DND-41 (cell line): ENCODE measurements around the gene PALMD.

Source experiments
- ATAC-seq: fragments of 200-7000 bp; cut with Tn5 transposase; 3 replicates; pipeline ENCODE4 v1.9.1; 2021; ENCODE audit warnings: low read depth; ENCODE audit not compliant: insufficient read depth
- DNase-seq: peaks from one replicate; pipeline ENCODE4 v3.0.0-alpha.2; 2020
- H2AFZ ChIP-seq: 2 replicates; pipeline ENCODE4 v1.6.0; 2012; ENCODE audit warnings: low read depth, low read length
- H3K27ac ChIP-seq: 2 replicates; pipeline ENCODE4 v1.5.1; 2012; ENCODE audit warnings: low read length, inconsistent platforms
- H3K27me3 ChIP-seq: fragments of 200-600 bp; sonication (generic); 2 replicates; pipeline ENCODE4 v1.6.0; 2012; ENCODE audit warnings: low read length, mild to moderate bottlenecking, inconsistent platforms; ENCODE audit not compliant: insufficient read depth, poor library complexity
- H3K36me3 ChIP-seq: 2 replicates; pipeline ENCODE4 v1.5.1; 2012; ENCODE audit warnings: low read length, inconsistent platforms; ENCODE audit not compliant: insufficient read depth
- H3K4me1 ChIP-seq: 2 replicates; pipeline ENCODE4 v1.5.1; 2012; ENCODE audit warnings: mild to moderate bottlenecking, low read length; ENCODE audit not compliant: insufficient read depth
- H3K4me2 ChIP-seq: 2 replicates; pipeline ENCODE4 v1.6.0; 2012; ENCODE audit warnings: mild to moderate bottlenecking, moderate library complexity, low read length, inconsistent platforms; ENCODE audit not compliant: insufficient read depth
- H3K4me3 ChIP-seq, 2 experiments: fragments of 200-600 bp in 1 of 2; shearing (Covaris generic) in 1 of 2; 2 replicates each; pipeline ENCODE4 v1.5.1; 2012 to 2016; ENCODE audit warnings: inconsistent platforms in 2 of 2, low read length in 2 of 2, mild to moderate bottlenecking in 2 of 2, low read depth in 1 of 2, moderate library complexity in 1 of 2
- H3K79me2 ChIP-seq: 2 replicates; pipeline ENCODE4 v1.6.0; 2012; ENCODE audit warnings: low read length, inconsistent platforms; ENCODE audit not compliant: insufficient read depth
- H3K9ac ChIP-seq: 2 replicates; pipeline ENCODE4 v1.6.0; 2012; ENCODE audit warnings: low read depth, mild to moderate bottlenecking, inconsistent platforms, low read length, moderate library complexity
- H3K9me3 ChIP-seq: 2 replicates; pipeline ENCODE4 v1.5.1; 2012; ENCODE audit warnings: low read length, moderate library complexity, mild to moderate bottlenecking, inconsistent platforms; ENCODE audit not compliant: insufficient read depth, severe bottlenecking
- H4K20me1 ChIP-seq: 2 replicates; pipeline ENCODE4 v1.6.0; 2012; ENCODE audit warnings: low read length; ENCODE audit not compliant: insufficient read depth
- EZH2 ChIP-seq: IDR thresholded peaks from 3 replicates; pipeline ENCODE4 v1.6.1; 2012; ENCODE audit warnings: borderline replicate concordance, low read depth, mild to moderate bottlenecking, moderate library complexity, low read length, inconsistent platforms; ENCODE audit not compliant: severe bottlenecking
- TF ChIP-seq, protein P1 (sequence below): IDR thresholded peaks from 2 replicates; pipeline ENCODE4 v1.5.1; 2012; ENCODE audit warnings: borderline replicate concordance, low read length, moderate library complexity, mild to moderate bottlenecking; ENCODE audit not compliant: poor library complexity, severe bottlenecking; ENCODE audit errors: extremely low read depth

PALMD gene

DNA sequence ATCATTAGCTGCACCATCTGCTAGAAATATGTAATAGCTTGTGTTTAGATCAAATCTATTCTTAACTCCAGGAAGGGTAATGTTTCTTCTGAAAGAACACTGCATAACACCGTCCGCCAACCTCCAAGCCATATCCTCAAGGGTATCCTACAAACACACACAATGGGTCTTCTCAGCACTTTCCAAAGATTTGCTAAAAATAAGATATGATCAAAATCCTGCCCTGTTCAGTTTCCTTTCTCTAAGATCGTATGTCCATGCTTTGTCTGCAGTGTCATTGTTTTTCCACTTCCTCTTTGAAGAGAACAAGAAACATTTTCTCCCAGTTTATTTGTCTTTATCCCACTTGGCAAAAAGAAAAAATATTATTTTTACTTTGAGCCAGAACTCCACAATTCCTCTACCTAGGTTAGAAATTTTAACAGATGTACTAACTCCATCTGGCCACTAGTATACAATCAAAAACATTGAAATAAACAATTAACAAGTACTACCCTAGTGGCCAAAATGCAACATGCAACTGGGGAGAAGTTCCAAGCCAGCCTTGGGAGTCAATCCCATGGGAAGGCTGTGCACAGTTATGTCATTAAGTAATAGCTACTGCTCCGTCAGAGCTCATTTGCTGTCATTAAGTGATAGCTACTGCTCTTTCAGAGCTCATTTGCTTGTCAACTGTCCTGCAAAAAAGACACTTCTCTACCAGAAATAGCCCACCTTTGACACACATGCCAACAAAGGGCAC, 82.8 kb downstream of the PALMD start:
- DNase-seq: no peak
- Histone ChIP-seq H3K4me1 (no peaks in the 10 kb centered on the region), H3K9me3 (no peaks in the 10 kb centered on the region), H3K9ac (no peak overlapping the region), H4K20me1 (no peaks in the 10 kb centered on the region), H2AFZ (no peak overlapping the region), H3K4me3 (no peak overlapping the region), H3K27me3 (no peaks in the 10 kb centered on the region), H3K4me2 (no peak overlapping the region), H3K79me2 (no peaks in the 10 kb centered on the region), H3K36me3 (0 out of 2 replicates have a peak, but pooled peaks cover 8% of the 10 kb centered on the region), H3K27ac (no peak overlapping the region)
- no peak for ATAC-seq
- no peak for TF ChIP-seq EZH2
- TF ChIP-seq, protein P1, sequence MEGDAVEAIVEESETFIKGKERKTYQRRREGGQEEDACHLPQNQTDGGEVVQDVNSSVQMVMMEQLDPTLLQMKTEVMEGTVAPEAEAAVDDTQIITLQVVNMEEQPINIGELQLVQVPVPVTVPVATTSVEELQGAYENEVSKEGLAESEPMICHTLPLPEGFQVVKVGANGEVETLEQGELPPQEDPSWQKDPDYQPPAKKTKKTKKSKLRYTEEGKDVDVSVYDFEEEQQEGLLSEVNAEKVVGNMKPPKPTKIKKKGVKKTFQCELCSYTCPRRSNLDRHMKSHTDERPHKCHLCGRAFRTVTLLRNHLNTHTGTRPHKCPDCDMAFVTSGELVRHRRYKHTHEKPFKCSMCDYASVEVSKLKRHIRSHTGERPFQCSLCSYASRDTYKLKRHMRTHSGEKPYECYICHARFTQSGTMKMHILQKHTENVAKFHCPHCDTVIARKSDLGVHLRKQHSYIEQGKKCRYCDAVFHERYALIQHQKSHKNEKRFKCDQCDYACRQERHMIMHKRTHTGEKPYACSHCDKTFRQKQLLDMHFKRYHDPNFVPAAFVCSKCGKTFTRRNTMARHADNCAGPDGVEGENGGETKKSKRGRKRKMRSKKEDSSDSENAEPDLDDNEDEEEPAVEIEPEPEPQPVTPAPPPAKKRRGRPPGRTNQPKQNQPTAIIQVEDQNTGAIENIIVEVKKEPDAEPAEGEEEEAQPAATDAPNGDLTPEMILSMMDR: peak; percentile 41

DNA sequence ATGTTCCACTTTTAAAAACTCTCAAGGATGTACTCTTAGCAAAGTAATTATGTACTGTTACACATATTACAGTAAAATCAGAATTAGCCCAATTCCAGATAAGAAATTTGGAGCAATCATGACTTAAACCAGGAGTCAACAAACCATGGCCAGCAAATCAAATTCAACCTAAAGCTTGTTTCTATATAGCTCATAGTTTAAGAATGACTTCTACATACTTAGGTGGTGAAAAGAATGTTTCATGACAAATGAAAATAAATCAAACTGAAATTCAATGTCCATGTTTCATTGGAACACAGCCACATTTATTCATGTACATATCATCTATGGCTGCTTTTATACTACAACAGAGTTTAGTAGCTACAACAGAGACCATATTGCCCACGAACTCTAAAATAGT, 85.5 kb downstream of the PALMD start:
- H4K20me1 ChIP-seq: no peaks in the 10 kb centered on the region
- H3K27ac ChIP-seq: no peak overlapping the region
- H3K79me2 ChIP-seq: no peaks in the 10 kb centered on the region
- H3K4me1 ChIP-seq: no peaks in the 10 kb centered on the region
- no peak for ATAC-seq
- DNase-seq: no peak
- H3K27me3 ChIP-seq: no peaks in the 10 kb centered on the region
- H3K4me2 ChIP-seq: no peak overlapping the region
- no peak overlapping the region for H2AFZ ChIP-seq
- H3K36me3 ChIP-seq: peaks cover 9% of the 10 kb centered on the region; the same call in 1 of the 2 replicates
- H3K9ac ChIP-seq: no peak overlapping the region
- TF ChIP-seq, protein P1: no peak
- TF ChIP-seq EZH2: no peak
- H3K9me3 ChIP-seq: no peaks in the 10 kb centered on the region
- no peak overlapping the region for H3K4me3 ChIP-seq

GRCh38 chr1:99735852-99736251, 89.9 kb downstream of the PALMD start:
- no peaks in the 10 kb centered on the region for H3K27me3 ChIP-seq
- no peaks in the 10 kb centered on the region for H3K79me2 ChIP-seq
- ATAC-seq: no peak
- TF ChIP-seq, protein P1: no peak
- TF ChIP-seq EZH2: no peak
- H3K4me2 ChIP-seq: no peak overlapping the region
- H2AFZ ChIP-seq: no peak overlapping the region
- H3K27ac ChIP-seq: no peak overlapping the region
- no peak for DNase-seq
- H3K4me3 ChIP-seq: no peak overlapping the region
- H3K4me1 ChIP-seq: no peaks in the 10 kb centered on the region
- H3K36me3 ChIP-seq: peaks cover 10% of the 10 kb centered on the region; the same call in 1 of the 2 replicates
- H3K9ac ChIP-seq: no peak overlapping the region
- no peaks in the 10 kb centered on the region for H3K9me3 ChIP-seq
- H4K20me1 ChIP-seq: no peaks in the 10 kb centered on the region
